HFF-Myc (cell line): ENCODE data around the gene TESK2.
"Not testable (repeated sequence)": the region's sequence is repeated elsewhere in the genome, so short reads cannot be mapped to it uniquely, and the experiment has no call there.

Experiments
- DNase-seq: peaks from one replicate; pipeline ENCODE4 v3.0.0-alpha.2; 2011; ENCODE audit warnings: low read depth; ENCODE audit errors: extremely low read depth
- H3K4me3 ChIP-seq: replicated peaks from 2 replicates; pipeline ENCODE4 v1.5.1; 2011; ENCODE audit warnings: low read depth, mild to moderate bottlenecking, control low read depth, low read length
- CTCF ChIP-seq: IDR thresholded peaks from 2 replicates; pipeline ENCODE4 v1.5.1; 2012; ENCODE audit warnings: mild to moderate bottlenecking, low read depth, low read length, control low read depth; ENCODE audit errors: missing control alignments

Gene TESK2

GRCh38 chr1:45478121-45478814 is 12.7 kb downstream of the TESK2 start:
- H3K4me3 ChIP-seq, result no peak overlapping the region
- no peak for DNase-seq
- TF ChIP-seq CTCF, result no peak

GRCh38 chr1:45477646-45478045 is 13.3 kb downstream of the TESK2 start:
- DNase-seq, result no peak
- no peak for TF ChIP-seq CTCF
- no peak overlapping the region for H3K4me3 ChIP-seq

GRCh38 chr1:45474194-45474593 is 16.8 kb downstream of the TESK2 start:
- not testable (repeated sequence) for DNase-seq, H3K4me3 ChIP-seq

- no peak for TF ChIP-seq CTCF
- DNase-seq, result no peak
- no peak overlapping the region for H3K4me3 ChIP-seq
Measured at GRCh38 chr1:45473302-45473701, 17.7 kb downstream of the TESK2 start.

- no peak for TF ChIP-seq CTCF
- DNase-seq, result no peak
- H3K4me3 ChIP-seq, result no peak overlapping the region
Measured at GRCh38 chr1:45470306-45470798, 20.6 kb downstream of the TESK2 start.

GRCh38 chr1:45467353-45467752 is 23.6 kb downstream of the TESK2 start:
- DNase-seq, H3K4me3 ChIP-seq: not testable (repeated sequence)

GRCh38 chr1:45465277-45465676 is 25.7 kb downstream of the TESK2 start:
- DNase-seq, result no peak
- no peak for TF ChIP-seq CTCF
- H3K4me3 ChIP-seq, result no peak overlapping the region

- no peak for DNase-seq
- H3K4me3 ChIP-seq, result no peak overlapping the region
- TF ChIP-seq CTCF, result no peak
Measured at GRCh38 chr1:45458894-45459293, 32.1 kb downstream of the TESK2 start.
